GM12892 (cell line): ENCODE results near the gene GAS7.

Source experiments
- POLR2AphosphoS5 ChIP-seq: IDR thresholded peaks from 2 replicates; pipeline ENCODE4 v1.6.1; 2011; ENCODE audit warnings: low read depth, low read length, control low read depth
- TAF1 ChIP-seq: IDR thresholded peaks from 2 replicates; pipeline ENCODE4 v1.6.1; 2011; ENCODE audit warnings: low read depth, mild to moderate bottlenecking, control low read depth, low read length, borderline replicate concordance

DNA sequence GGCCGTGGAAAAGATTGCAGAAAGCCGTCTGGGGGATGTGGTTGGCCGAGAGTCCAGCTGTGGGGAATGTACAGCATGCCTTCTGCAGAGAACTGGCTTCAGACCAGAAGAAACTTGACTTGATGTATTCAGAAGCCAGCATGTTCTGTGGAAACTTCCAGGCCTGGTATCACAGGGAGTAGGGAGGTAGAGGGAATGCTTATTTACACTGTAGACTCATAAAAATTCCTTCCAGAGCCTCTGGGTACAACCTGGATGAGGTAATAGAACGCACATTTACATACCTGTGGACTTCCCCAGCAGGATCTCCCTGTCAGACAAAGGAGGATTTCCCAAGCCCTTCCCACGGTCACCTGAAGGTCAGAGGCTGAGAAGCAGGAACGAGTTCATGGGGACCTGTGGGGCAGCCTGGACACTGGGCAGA, 11.8 kb upstream of the GAS7 start:
- no peak for TF ChIP-seq POLR2AphosphoS5
- TF ChIP-seq TAF1, result no peak
